ENCODE data around the gene TMEM109. TPM values are rescaled to one million over a fixed set of nuclear protein-coding genes. Genes with fewer than 3 reads are reported as not detected.

Gene TMEM109
- total RNA-seq (2022) = 71.2 and 78.1 TPM in 2 replicates
- percentile 59 among the genes with signal in this experiment for Bru-seq, nascent RNA
- BruChase-seq, experiment 1, labeled RNA remaining after a 6-hour chase = percentile 84 among the genes with signal in this experiment
- percentile 74 among the genes with signal in this experiment for BruChase-seq, experiment 2, labeled RNA remaining after a 2-hour chase
- long read RNA-seq, transcript TMEM109-201 (4 exons, 2,413 nt) = major isoform, 102 of 147 reads
- long read RNA-seq, partial matches to known transcripts = 40 of 147 reads
- long read RNA-seq, other reads (novel, unspliced or antisense) = 1 of 147 reads

GRCh38 chr11:60913793-60914632, at the start of gene TMEM109:
TMEM109 (plus strand) TSS chr11:60914158; CDS start chr11:60919694, 5,536 bp downstream.
- DNase-seq = peak; percentile 80
- Mint-ChIP-seq H3K4me1 (ENCODE audit: low read depth, unreplicated experiment) (peaks cover 23% of the 10 kb centered on the region), H3K27me3 (ENCODE audit: unreplicated experiment) (peaks cover 36% of the 10 kb centered on the region), H3K36me3 (ENCODE audit: insufficient read depth, unreplicated experiment) (peaks cover 20% of the 10 kb centered on the region), H3K9me3 (ENCODE audit: low read depth, unreplicated experiment) (no peaks in the 10 kb centered on the region), H3K27ac (ENCODE audit: unreplicated experiment) (peak within 1 kb of the TSS; percentile 94), H3K4me3 (ENCODE audit: low read depth, unreplicated experiment) (peak within 1 kb of the TSS; percentile 97)
- CTCF ChIA-PET = interaction anchor here (0.7 to 2.6 kb wide), 9 partner anchors 8 to 422 kb away, joined by 3 to 8 read pairs (median 3); partner anchors contain the start of genes PRPF19 and VPS37C
- no peak for TF ChIP-seq CTCF (IDR thresholded peaks at IDR 0.05; ENCODE audit: unreplicated experiment)
- intact Hi-C loops (cut with micrococcal nuclease; ENCODE audit: unreplicated experiment) = no loop called here
- BruUV-seq (replicated peaks) = no TSS peak

GRCh38 chr11:60864856-60865513, 49.0 kb upstream of the TMEM109 start:
- Mint-ChIP-seq H3K4me1 (ENCODE audit: low read depth, unreplicated experiment) (no peaks in the 10 kb centered on the region), H3K9me3 (ENCODE audit: low read depth, unreplicated experiment) (no peaks in the 10 kb centered on the region), H3K27ac (ENCODE audit: unreplicated experiment) (no peak overlapping the region), H3K36me3 (ENCODE audit: insufficient read depth, unreplicated experiment) (no peaks in the 10 kb centered on the region), H3K27me3 (ENCODE audit: unreplicated experiment) (peaks cover 35% of the 10 kb centered on the region), H3K4me3 (ENCODE audit: low read depth, unreplicated experiment) (no peak overlapping the region)
- CTCF ChIA-PET = interaction anchor here (0.6 to 1.3 kb wide), 3 partner anchors 22 to 594 kb away, joined by 3 to 4 read pairs (median 4); no protein-coding TSS in a partner anchor
- no peak for DNase-seq
- TF ChIP-seq CTCF (IDR thresholded peaks at IDR 0.05; ENCODE audit: unreplicated experiment) = no peak
- no TSS peak for BruUV-seq (replicated peaks)
- intact Hi-C loops (cut with micrococcal nuclease; ENCODE audit: unreplicated experiment) = no loop called here

GRCh38 chr11:60866911-60867870, 46.8 kb upstream of the TMEM109 start, which contains the start of gene ZP1:
ZP1 (plus strand) TSS chr11:60867542; CDS start chr11:60867562, 20 bp downstream.
- Mint-ChIP-seq H3K36me3 (ENCODE audit: insufficient read depth, unreplicated experiment) (no peaks in the 10 kb centered on the region), H3K9me3 (ENCODE audit: low read depth, unreplicated experiment) (no peaks in the 10 kb centered on the region), H3K4me3 (ENCODE audit: low read depth, unreplicated experiment) (no peak within 1 kb of the TSS), H3K27me3 (ENCODE audit: unreplicated experiment) (peaks cover 30% of the 10 kb centered on the region), H3K27ac (ENCODE audit: unreplicated experiment) (no peak within 1 kb of the TSS), H3K4me1 (ENCODE audit: low read depth, unreplicated experiment) (no peaks in the 10 kb centered on the region)
- no peak for DNase-seq
- BruUV-seq (replicated peaks) = no TSS peak
- CTCF ChIA-PET = interaction anchor here (0.6 kb wide), 1 partner anchor 476 kb away, joined by 6 read pairs; no protein-coding TSS in a partner anchor
- no peak for TF ChIP-seq CTCF (IDR thresholded peaks at IDR 0.05; ENCODE audit: unreplicated experiment)
- intact Hi-C loops (cut with micrococcal nuclease; ENCODE audit: unreplicated experiment) = no loop called here

All from Calu3 (cell line).